K562 (cell line): ENCODE measurements around the gene TBCC.

Source experiments
- HNRNPUL1 ChIP-seq: fragments of 200-400 bp; formaldehyde crosslinking; IDR thresholded peaks from 2 replicates; pipeline ENCODE4 v1.6.1; 2017; ENCODE audit warnings: low read length
- POLR2AphosphoS5 ChIP-seq: IDR thresholded peaks from 2 replicates; pipeline ENCODE4 v1.6.1; 2011; ENCODE audit warnings: mild to moderate bottlenecking, low read depth, low read length, moderate library complexity; ENCODE audit not compliant: control insufficient read depth, insufficient read depth

- TF ChIP-seq HNRNPUL1 (no peak), POLR2AphosphoS5 (no peak)
Measured at GRCh38 chr6:42708096-42708495, 37.8 kb downstream of the TBCC start.
